Ovary (tissue), 3 donors: ENCODE data around the gene REM2.

Experiments
- CTCF ChIP-seq, 3 donors: fragments of 450-650 bp in 2 of 3; fragments of 200-600 bp in 1 of 3; IDR thresholded peaks; one replicate each; pipeline versions ENCODE4 v1.5.1 to v1.8.0; 2016 to 2022; ENCODE audit warnings: antibody characterized with exemption in 3 of 3, mild to moderate bottlenecking in 1 of 3
- POLR2A ChIP-seq: fragments of 450-650 bp; IDR thresholded peaks from one replicate; pipeline ENCODE4 v1.6.1; 2017; ENCODE audit warnings: antibody characterized with exemption, mild to moderate bottlenecking, moderate library complexity
- donor health status: DM: no; HTN: no; CAD: no.

DNA sequence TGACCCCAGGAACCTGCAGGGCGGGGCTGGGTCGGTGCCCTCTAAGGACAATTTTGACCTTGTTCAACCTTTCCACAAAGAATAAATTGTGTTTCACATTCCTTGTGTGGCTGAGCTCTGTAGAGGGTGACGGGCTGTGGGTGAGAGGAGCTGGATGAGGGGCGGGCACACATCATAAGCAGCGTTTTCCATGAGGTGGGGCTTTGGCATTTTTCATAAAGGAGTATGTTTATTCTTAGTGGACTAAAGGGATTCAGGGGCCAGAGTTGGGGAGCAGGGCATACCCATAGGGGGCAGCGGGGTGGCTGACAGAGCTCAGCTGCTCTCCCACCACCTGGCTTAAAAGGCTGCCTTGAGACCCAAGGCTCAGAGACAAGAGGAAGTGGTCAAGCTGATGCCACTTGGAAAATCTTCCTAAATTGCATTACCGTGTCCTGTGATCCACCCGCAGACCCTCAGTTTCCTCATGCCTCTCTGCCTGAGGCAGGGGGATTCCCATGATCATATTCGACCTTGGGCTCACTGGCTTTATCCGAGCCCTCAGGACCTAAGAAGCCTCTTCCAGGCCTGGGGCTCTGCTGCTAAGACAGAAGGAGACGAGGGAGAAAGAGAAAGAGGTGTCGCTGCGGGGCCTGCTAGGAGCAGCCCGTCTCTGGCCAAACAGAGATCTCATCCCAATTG lies 35.2 kb upstream of the REM2 start:
- no peak for TF ChIP-seq CTCF (IDR thresholded peaks at IDR 0.05)
- no peak for TF ChIP-seq POLR2A
